H1 (cell line): Measurements from ENCODE around the gene STX2. TPM values are rescaled to one million over a fixed set of nuclear protein-coding genes. Genes with fewer than 3 reads are reported as not detected.

Experiments
- CTCF ChIA-PET: fragments of 300-600 bp; sonication (Branson Sonifier 250); formaldehyde crosslinking; loops from one replicate; lab custom pipeline; 2021; ENCODE audit not compliant: partially characterized antibody; lab: Charles Lee
- POLR2A ChIA-PET: fragments of 300-600 bp; sonication (Branson Sonifier 250); formaldehyde crosslinking; loops from one replicate; lab custom pipeline; 2021; ENCODE audit warnings: inconsistent platforms; ENCODE audit not compliant: partially characterized antibody; lab: Charles Lee
- DNase-seq, 2 experiments: peaks; one replicate each; pipeline versions ENCODE4 v3.0.0 to v3.0.0-alpha.2; 2010 to 2022; ENCODE audit warnings: low spot score in 2 of 2, low read depth in 1 of 2, mixed read lengths in 1 of 2
- FAIRE-seq: peaks from 2 replicates; lab custom pipeline; 2011; peaks lifted over from hg19 to GRCh38; lab: Jason Lieb, UNC
- H2AFZ ChIP-seq: 2 replicates; pipeline ENCODE4 v1.8.1; 2012; ENCODE audit warnings: low read length, inconsistent platforms
- H2AK5ac ChIP-seq: 2 replicates; pipeline ENCODE4 v1.6.1; 2013; ENCODE audit warnings: low read depth, low read length
- H2BK120ac ChIP-seq: replicated peaks from 2 replicates; pipeline ENCODE3; 2013; ENCODE audit warnings: low read depth, low read length, inconsistent platforms
- H2BK12ac ChIP-seq: 2 replicates; pipeline ENCODE4 v1.6.1; 2013; ENCODE audit warnings: low read depth, low read length
- H2BK15ac ChIP-seq: 2 replicates; pipeline ENCODE4 v1.6.1; 2013; ENCODE audit warnings: low read length
- H2BK20ac ChIP-seq: 2 replicates; pipeline ENCODE4 v1.6.1; 2013; ENCODE audit warnings: low read length
- H2BK5ac ChIP-seq: 2 replicates; pipeline ENCODE4 v1.6.1; 2013; ENCODE audit warnings: low read depth, low read length
- H3K14ac ChIP-seq: 2 replicates; pipeline ENCODE4 v1.6.1; 2013; ENCODE audit warnings: inconsistent platforms; ENCODE audit not compliant: insufficient read length
- H3K18ac ChIP-seq: 2 replicates; pipeline ENCODE4 v1.6.1; 2013; ENCODE audit warnings: low read length; ENCODE audit errors: extremely low read depth
- H3K23ac ChIP-seq: 2 replicates; pipeline ENCODE4 v1.6.1; 2013; ENCODE audit warnings: inconsistent platforms; ENCODE audit not compliant: insufficient read length
- H3K23me2 ChIP-seq: 2 replicates; pipeline ENCODE4 v1.6.1; 2013; ENCODE audit warnings: low read depth, low read length
- H3K27ac ChIP-seq: 2 replicates; pipeline ENCODE4 v1.6.1; 2011; ENCODE audit warnings: low read depth, low read length, inconsistent platforms
- H3K27me3 ChIP-seq, 4 experiments: replicated peaks in 1 of 4; 1 replicate in 1 of 4; 2 replicates in 3 of 4; pipeline versions ENCODE4 v1.6.1 to v1.8.1; 2011 to 2013; ENCODE audit warnings: low read length in 3 of 4, mild to moderate bottlenecking in 3 of 4, inconsistent platforms in 2 of 4, mixed read lengths in 2 of 4, moderate library complexity in 1 of 4; ENCODE audit not compliant: control insufficient read depth in 3 of 4, insufficient read depth in 3 of 4; ENCODE audit errors: extremely low read depth in 1 of 4
- H3K36me3 ChIP-seq, 4 experiments: 2 replicates each; pipeline versions ENCODE4 v1.6.1 to v1.8.1; 2011 to 2013; ENCODE audit warnings: mild to moderate bottlenecking in 4 of 4, low read length in 3 of 4, moderate library complexity in 2 of 4, control low read depth in 1 of 4, inconsistent platforms in 1 of 4; ENCODE audit not compliant: insufficient read depth in 4 of 4, control insufficient read depth in 2 of 4
- H3K4ac ChIP-seq: replicated peaks from 2 replicates; pipeline ENCODE3; 2013; ENCODE audit warnings: low read length, low read depth, mixed read lengths, inconsistent platforms; ENCODE audit not compliant: insufficient read length
- H3K4me1 ChIP-seq, 4 experiments: replicated peaks in 1 of 4; 1 replicate in 1 of 4; 2 replicates in 3 of 4; pipeline versions ENCODE4 v1.6.1 to v1.8.1; 2011 to 2013; ENCODE audit warnings: low read length in 3 of 4, inconsistent platforms in 2 of 4, mixed read lengths in 1 of 4; ENCODE audit not compliant: insufficient read depth in 4 of 4, control insufficient read depth in 3 of 4
- H3K4me2 ChIP-seq, 2 experiments: 2 replicates each; pipeline versions ENCODE4 v1.6.1 to v1.8.1; 2011 to 2013; ENCODE audit warnings: low read depth in 2 of 2, low read length in 2 of 2, control low read depth in 1 of 2, inconsistent platforms in 1 of 2, mild to moderate bottlenecking in 1 of 2; ENCODE audit not compliant: insufficient read depth in 1 of 2
- H3K4me3 ChIP-seq, 4 experiments: fragments of 200-600, 300-600 bp in 1 of 4; sonication (generic), shearing (Covaris generic), sonication (Bioruptor Twin) in 1 of 4; 2 replicates each; pipeline versions ENCODE4 v1.5.1 to v1.8.1; 2011 to 2016; ENCODE audit warnings: low read length in 4 of 4, low read depth in 3 of 4, control low read depth in 2 of 4, inconsistent platforms in 2 of 4, mild to moderate bottlenecking in 2 of 4, mixed read lengths in 1 of 4, moderate library complexity in 1 of 4; ENCODE audit not compliant: insufficient read depth in 2 of 4; ENCODE audit errors: extremely low read depth in 1 of 4
- H3K56ac ChIP-seq: replicated peaks from 2 replicates; pipeline ENCODE3; 2013; ENCODE audit warnings: low read depth, mild to moderate bottlenecking, mixed read lengths, low read length, inconsistent platforms; ENCODE audit not compliant: insufficient read length
- H3K79me1 ChIP-seq: 2 replicates; pipeline ENCODE4 v1.6.1; 2013; ENCODE audit warnings: low read depth, low read length, control low read depth
- H3K79me2 ChIP-seq, 2 experiments: 2 replicates each; pipeline versions ENCODE4 v1.6.1 to v1.8.1; 2012 to 2013; ENCODE audit warnings: low read length in 2 of 2, mild to moderate bottlenecking in 2 of 2, inconsistent platforms in 1 of 2; ENCODE audit not compliant: insufficient read depth in 2 of 2, control insufficient read depth in 1 of 2
- H3K9ac ChIP-seq, 4 experiments: replicated peaks in 1 of 4; 1 replicate in 1 of 4; 2 replicates in 3 of 4; pipeline versions ENCODE4 v1.6.1 to v1.8.1; 2011 to 2013; ENCODE audit warnings: low read depth in 3 of 4, low read length in 3 of 4, control low read depth in 2 of 4, mild to moderate bottlenecking in 2 of 4, moderate library complexity in 2 of 4, inconsistent platforms in 1 of 4; ENCODE audit errors: extremely low read depth in 1 of 4
- H3K9me3 ChIP-seq, 2 experiments: 2 replicates each; pipeline versions ENCODE4 v1.6.1 to v1.8.1; 2012 to 2013; ENCODE audit warnings: mild to moderate bottlenecking in 2 of 2, moderate library complexity in 2 of 2, control low read depth in 1 of 2, inconsistent platforms in 1 of 2, low read depth in 1 of 2, low read length in 1 of 2, mixed read lengths in 1 of 2; ENCODE audit not compliant: insufficient read depth in 2 of 2
- H4K20me1 ChIP-seq, 2 experiments: replicated peaks in 1 of 2; 2 replicates each; pipeline versions ENCODE3 to v1.8.1; 2011 to 2013; ENCODE audit warnings: inconsistent platforms in 2 of 2, low read length in 2 of 2, mild to moderate bottlenecking in 1 of 2; ENCODE audit not compliant: insufficient read depth in 2 of 2, control insufficient read depth in 1 of 2
- H4K5ac ChIP-seq: 2 replicates; pipeline ENCODE4 v1.6.1; 2013; ENCODE audit warnings: low read length, low read depth, mixed read lengths, inconsistent platforms; ENCODE audit not compliant: insufficient read length
- H4K8ac ChIP-seq: 2 replicates; pipeline ENCODE4 v1.8.0; 2013; ENCODE audit warnings: mild to moderate bottlenecking, moderate library complexity, low read length, inconsistent platforms; ENCODE audit not compliant: insufficient read depth; ENCODE audit errors: extremely low read depth
- H4K91ac ChIP-seq: replicated peaks from 2 replicates; pipeline ENCODE3; 2013; ENCODE audit warnings: low read length, mixed read lengths, inconsistent platforms; ENCODE audit not compliant: insufficient read length
- EZH2 ChIP-seq: fragments of 200-600 bp; sonication (generic); IDR thresholded peaks from 2 replicates; pipeline ENCODE4 v1.7.1; 2012; ENCODE audit warnings: low read depth, mild to moderate bottlenecking, moderate library complexity, low read length, inconsistent platforms; ENCODE audit not compliant: severe bottlenecking
- GABPA ChIP-seq: IDR thresholded peaks from 2 replicates; pipeline ENCODE4 v1.6.1; 2011; ENCODE audit warnings: mild to moderate bottlenecking, low read length, moderate library complexity, borderline replicate concordance; ENCODE audit not compliant: insufficient read depth
- KDM5A ChIP-seq: fragments of 200-600 bp; IDR thresholded peaks from 2 replicates; pipeline ENCODE4 v1.7.1; 2012; ENCODE audit warnings: mild to moderate bottlenecking, low read length, inconsistent platforms, mixed read lengths
- RAD21 ChIP-seq, 2 experiments: IDR thresholded peaks in 1 of 2; conservative IDR thresholded peaks in 1 of 2; 2 replicates each; pipeline ENCODE4 v1.6.1; 2011; ENCODE audit warnings: low read depth in 2 of 2, low read length in 2 of 2, improper control_type of control experiment in 1 of 2, inconsistent platforms in 1 of 2, mild to moderate bottlenecking in 1 of 2, moderate library complexity in 1 of 2
- RNF2 ChIP-seq: fragments of 200-900, 300-1000 bp; sonication (generic); IDR thresholded peaks from 2 replicates; pipeline ENCODE4 v1.7.1; 2016; ENCODE audit warnings: borderline replicate concordance, low read depth, mild to moderate bottlenecking, antibody characterized with exemption, low read length; ENCODE audit not compliant: poor library complexity, severe bottlenecking; ENCODE audit errors: missing control alignments
- TCF12 ChIP-seq: IDR thresholded peaks from 2 replicates; pipeline ENCODE4 v1.6.1; 2011; ENCODE audit warnings: low read depth, mild to moderate bottlenecking, low read length
- USF2 ChIP-seq: IDR thresholded peaks from 2 replicates; pipeline ENCODE4 v1.6.1; 2011; ENCODE audit warnings: low read length, improper control_type of control experiment
- WGBS, 2 experiments: shearing (Covaris generic) in 1 of 2; methylation state at CpG; one replicate each; pipeline versions ENCODE4 v1.1.6 to v1.1.7; 2013 to 2015; ENCODE audit warnings: low lambda C conversion rate in 2 of 2, mixed read lengths in 2 of 2, inconsistent platforms in 1 of 2, low coverage in 1 of 2, missing lambda C conversion rate in 1 of 2; ENCODE audit not compliant: insufficient replicate concordance in 2 of 2, insufficient coverage in 1 of 2, insufficient read length in 1 of 2; ENCODE audit errors: extremely low coverage in 1 of 2, missing lambda C conversion rate in 1 of 2; 5-methylcytosine and 5-hydroxymethylcytosine counted together
- polyA plus RNA-seq, 7 experiments: library from polyadenylated mRNA; depleted of rRNA in 3 of 7; stranded (reverse) in 5 of 7; unstranded in 2 of 7; fragments of >200 nt in 5 of 7; fragments of 200-250 nt in 2 of 7; gene quantifications; 1 replicate in 5 of 7; 2 replicates in 1 of 7; 4 replicates in 1 of 7; pipeline versions ENCODE4 v1.2.1 to v1.2.3, GENCODE V29; 2011 to 2013; ENCODE audit warnings: missing spikeins in 2 of 7, mixed read lengths in 2 of 7
- total RNA-seq: library from RNA; stranded (reverse); fragmentation: NEBNext Ultra II Directional; extraction: Animal tissue kit (Norgen Biotek cat#: 25700); gene quantifications from 2 replicates; pipeline ENCODE4 v1.2.1, GENCODE V29; 2021

STX2 gene
- total and polyA plus RNA-seq, 2 of the 8 experiments (the other 6 are each of a cell fraction or from before 2014, with no cell fraction given) = 20.0 to 26.3 TPM

GRCh38 chr12:130761537-130762318 is 77.3 kb downstream of the STX2 start:
- Histone ChIP-seq H2BK20ac (no peak overlapping the region), H3K23me2 (peaks cover 30% of the 10 kb centered on the region), H3K4ac (no peak overlapping the region), H3K14ac (no peak overlapping the region), H4K91ac (no peak overlapping the region), H3K79me1 (no peaks in the 10 kb centered on the region), H4K5ac (no peak overlapping the region), H2AK5ac (no peak overlapping the region), H2BK12ac (peak overlapping the region; percentile 39; the same call in 1 of the 2 replicates), H3K4me3 (no peak overlapping the region), H4K20me1 (peaks cover 0 to 10% of the 10 kb centered on the region in 2 experiments), H3K9me3 (peaks cover 5 to 13% of the 10 kb centered on the region in 2 experiments; a peak in 2 of 4 replicates), H3K4me2 (no peak overlapping the region), H2BK15ac (no peak overlapping the region), H2AFZ (no peak overlapping the region), H3K18ac (no peak overlapping the region), H3K4me1 (no peaks in the 10 kb centered on the region), H3K9ac (no peak overlapping the region), H2BK5ac (no peak overlapping the region), H3K27me3 (peaks cover 0 to 6% (median 0%) of the 10 kb centered on the region in 4 experiments; a peak in 1 of 7 replicates), H2BK120ac (no peak overlapping the region), H4K8ac (no peak overlapping the region; the same call in 1 of the 2 replicates), H3K27ac (no peak overlapping the region), H3K36me3 (peaks cover 0 to 13% (median 3%) of the 10 kb centered on the region in 4 experiments; a peak in 2 of 8 replicates), H3K79me2 (peaks cover 0 to 14% of the 10 kb centered on the region in 2 experiments; a peak in 1 of 4 replicates), H3K56ac (no peak overlapping the region), H3K23ac (no peak overlapping the region)
- peak in 1 of 2 experiments; percentile 80 for DNase-seq
- CTCF ChIA-PET = interaction anchor here (0.6 to 2.9 kb wide), 19 partner anchors 9 to 370 kb away, joined by 3 to 12 read pairs (median 4); no protein-coding TSS in a partner anchor
- FAIRE-seq = no peak
- POLR2A ChIA-PET = no interaction called here
- WGBS, 2 experiments = 50% methylated on average over 26 of the region's 29 CpGs; no CpG with 5 or more reads in 1 of the 2 experiments
- TF ChIP-seq TCF12 = no peak
- no peak for TF ChIP-seq RNF2
- no peak for TF ChIP-seq USF2
- TF ChIP-seq KDM5A = no peak
- peak; percentile 94 to 95 for TF ChIP-seq RAD21 (IDR thresholded peaks at IDR 0.05 in 1 of 2, conservative IDR thresholded peaks at IDR 0.05 in 1 of 2; ENCODE audit: low read depth in 2 of 2, low read length in 2 of 2)
- TF ChIP-seq EZH2 = no peak
- no peak for TF ChIP-seq GABPA
